ENCODE results near the gene BMERB1. TPM values are rescaled to one million over a fixed set of nuclear protein-coding genes. Genes with fewer than 3 reads are reported as not detected.
A peak's percentile ranks its signal among the peaks of the same experiment; 100 is the strongest.

BMERB1 gene
- total RNA-seq, 1 donor from 2014 or later = 47.9 TPM

- Mint-ChIP-seq H3K27ac (ENCODE audit: unreplicated experiment) (peak overlapping the region; percentile 51), H3K4me1 (ENCODE audit: unreplicated experiment) (peaks cover 38% of the 10 kb centered on the region), H3K9me3 (ENCODE audit: unreplicated experiment) (no peaks in the 10 kb centered on the region), H3K4me3 (ENCODE audit: unreplicated experiment) (no peak overlapping the region), H3K36me3 (ENCODE audit: unreplicated experiment) (peaks cover 6% of the 10 kb centered on the region), H3K27me3 (ENCODE audit: unreplicated experiment) (no peaks in the 10 kb centered on the region)
- no peak for DNase-seq (ENCODE audit: extremely low spot score, unreplicated experiment)
- peak; percentile 27 for TF ChIP-seq CTCF (IDR thresholded peaks at IDR 0.05)
Observed at GRCh38 chr16:15509593-15510535, 75.5 kb downstream of the BMERB1 start.

GRCh38 chr16:15510992-15511391 is 76.6 kb downstream of the BMERB1 start:
- Mint-ChIP-seq H3K4me1 (ENCODE audit: unreplicated experiment) (peaks cover 38% of the 10 kb centered on the region), H3K27ac (ENCODE audit: unreplicated experiment) (peak overlapping the region; percentile 51), H3K27me3 (ENCODE audit: unreplicated experiment) (no peaks in the 10 kb centered on the region), H3K4me3 (ENCODE audit: unreplicated experiment) (no peak overlapping the region), H3K9me3 (ENCODE audit: unreplicated experiment) (no peaks in the 10 kb centered on the region), H3K36me3 (ENCODE audit: unreplicated experiment) (peaks cover 6% of the 10 kb centered on the region)
- no peak for DNase-seq (ENCODE audit: extremely low spot score, unreplicated experiment)
- TF ChIP-seq CTCF (IDR thresholded peaks at IDR 0.05) = no peak

GRCh38 chr16:15511759-15512487 is 77.5 kb downstream of the BMERB1 start:
- H3K9me3 Mint-ChIP-seq (ENCODE audit: unreplicated experiment) = no peaks in the 10 kb centered on the region
- no peak overlapping the region for H3K27ac Mint-ChIP-seq (ENCODE audit: unreplicated experiment)
- no peak for DNase-seq (ENCODE audit: extremely low spot score, unreplicated experiment)
- peaks cover 34% of the 10 kb centered on the region for H3K4me1 Mint-ChIP-seq (ENCODE audit: unreplicated experiment)
- TF ChIP-seq CTCF (IDR thresholded peaks at IDR 0.05) = no peak
- peaks cover 3% of the 10 kb centered on the region for H3K36me3 Mint-ChIP-seq (ENCODE audit: unreplicated experiment)
- H3K27me3 Mint-ChIP-seq (ENCODE audit: unreplicated experiment) = no peaks in the 10 kb centered on the region
- H3K4me3 Mint-ChIP-seq (ENCODE audit: unreplicated experiment) = no peak overlapping the region

GRCh38 chr16:15513156-15513555 is 78.8 kb downstream of the BMERB1 start:
- no peak for TF ChIP-seq CTCF (IDR thresholded peaks at IDR 0.05)
- no peak for DNase-seq (ENCODE audit: extremely low spot score, unreplicated experiment)
- Mint-ChIP-seq H3K27ac (ENCODE audit: unreplicated experiment) (no peak overlapping the region), H3K4me3 (ENCODE audit: unreplicated experiment) (no peak overlapping the region), H3K9me3 (ENCODE audit: unreplicated experiment) (no peaks in the 10 kb centered on the region), H3K36me3 (ENCODE audit: unreplicated experiment) (peaks cover 3% of the 10 kb centered on the region), H3K4me1 (ENCODE audit: unreplicated experiment) (peaks cover 24% of the 10 kb centered on the region), H3K27me3 (ENCODE audit: unreplicated experiment) (no peaks in the 10 kb centered on the region)

GRCh38 chr16:15515992-15516391 is 81.6 kb downstream of the BMERB1 start:
- Mint-ChIP-seq H3K4me1 (ENCODE audit: unreplicated experiment) (peaks cover 17% of the 10 kb centered on the region), H3K27ac (ENCODE audit: unreplicated experiment) (no peak overlapping the region), H3K27me3 (ENCODE audit: unreplicated experiment) (no peaks in the 10 kb centered on the region), H3K9me3 (ENCODE audit: unreplicated experiment) (no peaks in the 10 kb centered on the region), H3K4me3 (ENCODE audit: unreplicated experiment) (no peak overlapping the region), H3K36me3 (ENCODE audit: unreplicated experiment) (peaks cover 10% of the 10 kb centered on the region)
- no peak for DNase-seq (ENCODE audit: extremely low spot score, unreplicated experiment)
- no peak for TF ChIP-seq CTCF (IDR thresholded peaks at IDR 0.05)
